HTERT RPE-1 (cell line): Measurements from ENCODE around the gene NAV2.

Experiments used
- in situ Hi-C: fragments of 300-500 bp; cut with MboI; formaldehyde crosslinking; loops from 4 replicates; pipeline ENCODE4 v1.14.3; 2020; ENCODE audit warnings: low sequenced_read_pairs

Gene NAV2

GRCh38 chr11:19740586-19740985 lies 27.9 kb downstream of the NAV2 start:
- in situ Hi-C loops: loop anchor here (25.0 kb wide), 1 partner anchor 178 kb away; no protein-coding TSS in a partner anchor

GRCh38 chr11:19742588-19743292 lies 30.1 kb downstream of the NAV2 start:
- in situ Hi-C loops: loop anchor here (25.0 kb wide), 1 partner anchor 180 kb away; no protein-coding TSS in a partner anchor

- in situ Hi-C loops: loop anchor here (25.0 kb wide), 1 partner anchor 181 kb away; no protein-coding TSS in a partner anchor
These were observed 31.0 kb downstream of the NAV2 start for GRCh38 chr11:19743622-19744021.

GRCh38 chr11:19744130-19744529 lies 31.5 kb downstream of the NAV2 start:
- in situ Hi-C loops: loop anchor here (25.0 kb wide), 1 partner anchor 182 kb away; no protein-coding TSS in a partner anchor

- in situ Hi-C loops: loop anchor here (25.0 kb wide), 1 partner anchor 184 kb away; no protein-coding TSS in a partner anchor
These were observed 33.4 kb downstream of the NAV2 start for GRCh38 chr11:19746086-19746485.

GRCh38 chr11:19747634-19748033 lies 35.0 kb downstream of the NAV2 start:
- in situ Hi-C loops: loop anchor here (25.0 kb wide), 1 partner anchor 185 kb away; no protein-coding TSS in a partner anchor

- in situ Hi-C loops: no loop called here
These were observed 38.4 kb downstream of the NAV2 start for GRCh38 chr11:19751055-19751454.

GRCh38 chr11:19753451-19754106 lies 40.9 kb downstream of the NAV2 start:
- in situ Hi-C loops: no loop called here

GRCh38 chr11:19756675-19757475 lies 44.2 kb downstream of the NAV2 start:
- in situ Hi-C loops: no loop called here

GRCh38 chr11:19759389-19759788 lies 46.8 kb downstream of the NAV2 start:
- in situ Hi-C loops: no loop called here

GRCh38 chr11:19762266-19762665 lies 49.6 kb downstream of the NAV2 start:
- in situ Hi-C loops: no loop called here

- in situ Hi-C loops: no loop called here
These were observed 50.7 kb downstream of the NAV2 start for GRCh38 chr11:19763330-19763729.

- in situ Hi-C loops: no loop called here
These were observed 53.6 kb downstream of the NAV2 start for GRCh38 chr11:19766206-19766605.

GRCh38 chr11:19766810-19767209 lies 54.2 kb downstream of the NAV2 start:
- in situ Hi-C loops: no loop called here

GRCh38 chr11:19767627-19768151 lies 55.1 kb downstream of the NAV2 start:
- in situ Hi-C loops: no loop called here

GRCh38 chr11:19768197-19768596 lies 55.6 kb downstream of the NAV2 start:
- in situ Hi-C loops: no loop called here

GRCh38 chr11:19768815-19769214 lies 56.2 kb downstream of the NAV2 start:
- in situ Hi-C loops: no loop called here

- in situ Hi-C loops: no loop called here
These were observed 57.2 kb downstream of the NAV2 start for GRCh38 chr11:19769820-19770219.

GRCh38 chr11:19770277-19770676 lies 57.6 kb downstream of the NAV2 start:
- in situ Hi-C loops: no loop called here

- in situ Hi-C loops: no loop called here
These were observed 58.8 kb downstream of the NAV2 start for GRCh38 chr11:19771463-19771862.

- in situ Hi-C loops: no loop called here
These were observed 59.8 kb downstream of the NAV2 start for GRCh38 chr11:19772480-19772879.
